Right renal cortex interstitium (tissue), 3 donors: ENCODE measurements around the gene GNG12. TPM values are rescaled to one million over a fixed set of nuclear protein-coding genes. Genes with fewer than 3 reads are reported as not detected.

Source experiments
- DNase-seq, 3 donors: peaks; one replicate each; pipeline ENCODE4 v3.0.0-alpha.2; 2013; ENCODE audit warnings: low read depth in 3 of 3, low spot score in 2 of 3
- polyA plus RNA-seq, 3 donors: library from polyadenylated mRNA; unstranded; fragments of 120-200 nt; gene quantifications; one replicate each; pipeline ENCODE4 v1.2.1, GENCODE V29; 2013; ENCODE audit not compliant: insufficient read length in 3 of 3

GNG12 gene
- polyA plus RNA-seq, 3 donors, result 103 to 112 (median 110) TPM

DNA sequence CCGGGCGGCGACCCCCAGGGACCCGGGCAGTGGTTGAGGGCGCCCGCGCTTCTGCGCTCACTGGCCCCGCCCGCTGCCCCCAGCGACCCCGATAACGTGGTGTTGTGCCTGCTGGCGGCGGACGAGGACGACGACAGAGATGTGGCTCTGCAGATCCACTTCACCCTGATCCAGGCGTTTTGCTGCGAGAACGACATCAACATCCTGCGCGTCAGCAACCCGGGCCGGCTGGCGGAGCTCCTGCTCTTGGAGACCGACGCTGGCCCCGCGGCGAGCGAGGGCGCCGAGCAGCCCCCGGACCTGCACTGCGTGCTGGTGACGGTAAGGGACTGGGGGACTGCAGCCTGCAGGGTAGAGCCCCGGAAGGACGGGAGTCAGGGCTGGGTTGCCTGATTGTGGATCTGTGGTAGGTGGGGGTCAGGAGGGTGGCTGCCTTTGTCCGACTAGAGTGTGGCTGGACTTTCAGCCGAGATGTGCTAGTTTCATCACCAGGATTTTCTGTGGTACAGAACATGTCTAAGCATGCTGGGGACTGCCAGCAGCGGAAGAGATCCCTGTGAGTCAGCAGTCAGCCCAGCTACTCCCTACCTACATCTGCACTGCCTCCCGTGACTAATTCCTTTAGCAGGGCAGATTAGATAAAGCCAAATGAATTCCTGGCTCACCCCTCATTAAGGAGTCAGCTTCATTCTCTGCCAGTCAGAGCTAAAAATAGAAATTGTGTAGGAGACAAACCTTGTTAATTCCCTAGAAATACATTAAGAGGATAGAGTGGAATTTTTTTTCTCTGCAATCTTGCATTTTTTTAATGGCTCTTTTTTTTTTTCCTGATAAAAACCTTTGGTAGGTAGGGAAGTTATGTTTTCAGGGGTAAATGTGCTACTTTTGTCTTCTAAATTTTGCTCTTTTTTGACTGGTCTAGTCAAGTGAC lies 146.7 kb downstream of the GNG12 start:
- no peak for DNase-seq

GRCh38 chr1:67685558-67686266 lies 147.6 kb downstream of the GNG12 start:
- no peak for DNase-seq

DNA sequence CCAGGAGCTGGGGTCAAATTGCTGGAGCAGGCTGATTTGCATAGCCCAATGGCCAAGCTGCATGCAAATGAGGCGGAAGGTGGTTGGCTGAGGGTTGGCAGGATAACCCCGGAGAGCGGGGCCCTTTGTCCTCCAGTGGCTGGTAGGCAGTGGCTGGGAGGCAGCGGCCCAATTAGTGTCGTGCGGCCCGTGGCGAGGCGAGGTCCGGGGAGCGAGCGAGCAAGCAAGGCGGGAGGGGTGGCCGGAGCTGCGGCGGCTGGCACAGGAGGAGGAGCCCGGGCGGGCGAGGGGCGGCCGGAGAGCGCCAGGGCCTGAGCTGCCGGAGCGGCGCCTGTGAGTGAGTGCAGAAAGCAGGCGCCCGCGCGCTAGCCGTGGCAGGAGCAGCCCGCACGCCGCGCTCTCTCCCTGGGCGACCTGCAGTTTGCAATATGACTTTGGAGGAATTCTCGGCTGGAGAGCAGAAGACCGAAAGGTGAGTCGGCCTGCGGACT lies 148.2 kb downstream of the GNG12 start, which contains the start of gene GADD45A:
TSS of gene GADD45A (plus strand) at position 135 of the 491 bp plus-strand sequence. CDS start at position 429, 294 bp downstream.
- DNase-seq, result peak; percentile 89 to 97 (median 94)

GRCh38 chr1:67684526-67685066 lies 148.7 kb downstream of the GNG12 start:
- no peak for DNase-seq

- DNase-seq, result no peak
Measured at GRCh38 chr1:67683766-67684525, 149.3 kb downstream of the GNG12 start.

GRCh38 chr1:67683316-67683715 lies 150.0 kb downstream of the GNG12 start:
- DNase-seq, result no peak

GRCh38 chr1:67682659-67683197 lies 150.5 kb downstream of the GNG12 start:
- DNase-seq, result no peak

DNA sequence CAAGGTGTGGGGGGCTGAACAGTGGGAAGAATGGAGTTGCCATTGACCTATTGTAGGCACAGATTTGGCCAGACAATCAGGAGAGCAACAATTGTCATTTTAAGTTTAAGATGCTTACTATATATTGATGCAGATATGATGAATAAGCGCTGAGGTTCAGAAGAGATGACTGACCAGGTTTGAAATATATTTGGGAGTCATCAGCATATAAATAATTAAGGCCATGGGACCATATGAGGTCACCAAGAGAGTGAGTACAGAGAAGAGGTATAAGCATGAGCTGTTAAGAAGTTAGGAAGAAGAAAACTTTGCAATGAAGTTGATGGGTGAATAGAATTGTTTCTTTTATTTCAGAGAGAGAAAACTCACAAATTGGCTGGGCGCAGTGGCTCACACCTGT lies 152.8 kb downstream of the GNG12 start:
- DNase-seq, result no peak

- no peak for DNase-seq
Measured at GRCh38 chr1:67679691-67680090, 153.6 kb downstream of the GNG12 start.

- peak in 1 of 3 donors; percentile 36 for DNase-seq
Measured at GRCh38 chr1:67677930-67678329, 155.3 kb downstream of the GNG12 start.

- DNase-seq, result no peak
Measured at GRCh38 chr1:67677408-67677807, 155.9 kb downstream of the GNG12 start.

DNA sequence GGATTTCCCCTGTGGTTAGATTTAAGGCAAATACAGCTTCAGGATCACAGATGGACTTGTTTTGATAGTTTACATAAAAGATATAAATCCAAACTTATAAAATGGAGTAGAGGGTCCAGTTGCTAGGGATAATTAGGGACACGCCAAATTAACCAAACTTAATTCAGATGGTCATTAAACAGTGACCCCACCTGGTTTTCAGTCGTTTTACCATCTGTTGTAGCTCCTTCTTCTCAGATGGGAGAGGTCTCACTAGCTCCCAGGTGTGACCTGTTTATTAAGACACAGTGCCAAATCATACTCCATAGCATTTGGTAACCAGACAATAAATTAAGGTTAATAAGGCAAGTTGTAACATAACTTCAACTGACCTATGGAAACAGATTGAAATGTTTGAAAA lies 156.3 kb downstream of the GNG12 start:
- DNase-seq, result no peak

DNA sequence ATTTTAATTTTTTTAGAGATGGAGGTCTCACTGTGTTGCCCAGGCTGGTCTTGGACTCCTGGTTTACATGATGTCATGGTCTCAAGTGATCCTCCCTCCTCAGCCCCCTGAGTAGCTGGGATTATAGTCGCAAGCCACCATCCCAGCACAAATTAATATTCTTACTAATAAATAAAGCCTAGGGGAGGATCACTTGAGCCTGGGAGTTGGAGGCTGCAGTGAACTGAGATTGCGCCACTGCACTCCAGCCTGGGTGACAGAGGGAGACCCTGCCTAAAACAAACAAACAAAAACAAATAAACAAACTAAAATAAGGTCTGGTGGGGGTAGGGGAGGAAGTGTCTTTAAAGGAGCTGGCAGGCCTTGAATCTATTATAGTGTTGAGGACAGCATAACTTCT lies 157.0 kb downstream of the GNG12 start:
- DNase-seq, result no peak

- no peak for DNase-seq
Measured at GRCh38 chr1:67675800-67676199, 157.5 kb downstream of the GNG12 start.

DNA sequence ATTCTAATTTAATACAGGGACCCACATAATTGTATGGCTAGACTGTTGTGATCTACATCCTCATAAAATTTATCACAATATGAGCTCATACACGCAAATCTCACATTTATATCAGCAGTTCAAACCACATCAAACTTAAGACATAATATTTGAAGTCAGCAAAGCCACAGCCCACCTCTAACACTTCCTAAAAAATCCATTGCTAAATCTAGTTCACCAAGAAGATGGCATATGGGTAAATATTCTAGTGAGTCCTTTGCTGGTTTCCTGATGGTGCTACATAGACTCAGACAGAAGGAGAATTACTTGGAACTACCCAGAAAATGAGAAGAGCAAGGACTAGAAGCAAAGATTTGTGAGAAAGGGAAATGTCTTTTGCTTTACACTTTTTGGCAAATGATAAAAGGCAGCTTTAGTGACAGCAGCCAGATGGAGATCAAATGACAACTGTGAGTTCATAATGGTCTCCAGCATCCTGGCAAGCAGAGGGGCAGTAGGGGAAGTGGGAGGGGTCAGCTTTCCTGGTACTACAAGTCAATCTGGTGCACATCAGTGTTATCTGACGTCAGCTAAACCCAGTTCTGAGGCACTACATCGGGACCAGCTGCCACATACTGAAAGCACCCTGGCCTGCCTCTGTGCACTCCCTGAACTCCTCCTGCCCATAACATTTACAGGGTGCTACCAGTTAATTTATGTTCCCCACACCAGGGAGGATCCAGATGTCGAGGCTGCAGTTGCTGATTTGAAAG lies 158.8 kb downstream of the GNG12 start:
- DNase-seq, result peak in 1 of 3 donors; percentile 57

DNA sequence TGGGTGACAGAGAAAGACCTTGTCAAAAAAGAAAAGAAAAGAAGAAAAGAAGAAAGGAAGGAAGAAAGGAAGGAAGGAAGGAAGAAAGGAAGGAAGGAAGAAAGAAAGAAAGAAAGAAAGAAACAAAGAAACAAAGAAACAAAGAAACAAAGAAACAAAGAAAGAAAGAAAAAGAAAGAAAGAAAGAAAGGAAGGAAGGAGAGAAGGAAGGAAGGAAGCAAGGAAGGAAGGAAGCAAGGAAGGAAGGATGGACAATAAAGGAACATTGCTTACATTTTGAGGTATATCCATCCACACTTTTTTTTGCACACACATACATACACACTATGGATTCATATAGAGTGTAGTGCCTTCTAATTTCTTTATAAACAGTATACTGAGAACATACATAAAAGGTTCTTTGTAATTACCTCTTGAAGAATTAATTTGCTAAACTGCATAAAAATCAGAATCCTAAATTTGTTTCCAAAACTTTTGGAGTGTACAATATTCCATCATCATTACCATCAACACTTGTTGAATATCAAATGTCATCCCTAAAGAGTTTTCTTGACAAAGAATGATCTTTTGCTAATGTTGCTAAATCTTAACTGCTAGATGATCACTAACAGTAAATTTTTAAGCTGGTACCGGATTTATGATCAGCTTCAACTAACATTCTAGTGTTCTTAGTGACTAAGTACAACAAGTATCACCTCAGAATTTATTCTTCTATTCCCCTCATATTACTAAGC lies 159.6 kb downstream of the GNG12 start:
- DNase-seq, result no peak

DNA sequence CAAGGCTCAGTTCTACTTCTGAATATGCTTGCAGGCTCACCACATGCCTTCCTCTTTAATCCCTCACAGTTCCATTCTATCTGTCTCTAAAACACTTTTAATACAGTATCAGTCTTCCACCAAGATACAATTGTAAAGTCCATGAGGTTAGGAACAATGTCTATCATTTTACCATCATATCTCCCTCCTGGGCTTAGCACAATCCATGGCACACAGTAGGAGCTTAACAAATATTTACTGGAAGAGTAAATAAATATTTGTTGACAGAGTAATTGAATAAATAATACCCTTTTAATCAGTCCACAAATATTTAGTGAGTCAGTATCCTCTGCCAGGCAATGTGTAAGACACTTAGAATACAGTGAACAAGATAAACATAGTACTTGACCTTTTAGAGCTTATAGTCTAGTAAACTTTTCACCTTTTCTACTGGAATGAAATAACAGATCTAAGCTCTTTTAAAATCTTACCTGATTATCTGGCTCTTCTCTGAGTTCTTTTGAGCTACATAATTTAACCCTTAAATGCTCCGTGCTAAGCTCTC lies 160.9 kb downstream of the GNG12 start:
- DNase-seq, result no peak

DNA sequence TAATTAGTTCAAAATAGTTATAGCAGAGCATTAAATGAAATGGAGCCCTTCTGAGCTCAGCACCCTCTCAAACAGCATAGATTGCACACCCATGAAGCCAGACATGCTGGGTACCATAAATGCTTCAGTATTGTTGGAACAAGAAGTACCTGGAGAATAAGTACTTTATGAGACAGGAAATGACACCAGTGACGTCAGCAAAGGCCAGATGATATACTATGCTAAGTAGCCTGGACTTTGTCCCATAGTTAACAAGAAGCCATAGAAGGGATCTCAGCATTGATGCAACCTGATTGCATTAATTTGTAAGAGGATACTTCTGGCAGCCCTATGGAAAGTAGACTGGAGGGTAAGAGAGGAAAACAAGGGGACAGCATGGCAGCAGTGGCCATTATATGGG lies 164.6 kb downstream of the GNG12 start:
- no peak for DNase-seq

- no peak for DNase-seq
Measured at GRCh38 chr1:67666636-67667035, 166.6 kb downstream of the GNG12 start.
